Keratinocyte (primary cell): ENCODE data around the gene REPIN1. TPM values are rescaled to one million over a fixed set of nuclear protein-coding genes. Genes with fewer than 3 reads are reported as not detected.

Experiments
- DNase-seq: peaks from one replicate; pipeline ENCODE4 v3.0.0-alpha.2; 2011; ENCODE audit warnings: low read depth, missing footprints, low spot score
- FAIRE-seq: peaks from 2 replicates; lab custom pipeline; 2011; peaks lifted over from hg19 to GRCh38; lab: Jason Lieb, UNC
- H2AFZ ChIP-seq: 2 replicates; pipeline ENCODE4 v1.6.0; 2012; ENCODE audit warnings: low read length, control low read depth, inconsistent platforms; ENCODE audit not compliant: control insufficient read depth
- H3K27ac ChIP-seq: 2 replicates; pipeline ENCODE4 v1.5.1; 2011; ENCODE audit warnings: low read length; ENCODE audit not compliant: control insufficient read depth, insufficient read depth
- H3K27me3 ChIP-seq: 3 replicates; pipeline ENCODE4 v1.6.0; 2011; ENCODE audit warnings: low read length; ENCODE audit not compliant: control insufficient read depth, insufficient read depth; ENCODE audit errors: extremely low read depth
- H3K36me3 ChIP-seq, 2 experiments: 2 replicates in 1 of 2; 3 replicates in 1 of 2; pipeline ENCODE4 v1.5.1; 2011; ENCODE audit warnings: low read length in 2 of 2, mild to moderate bottlenecking in 1 of 2; ENCODE audit not compliant: control insufficient read depth in 2 of 2, insufficient read depth in 2 of 2; ENCODE audit errors: extremely low read depth in 1 of 2
- H3K4me1 ChIP-seq: 3 replicates; pipeline ENCODE4 v1.5.1; 2011; ENCODE audit warnings: low read length; ENCODE audit not compliant: control insufficient read depth, insufficient read depth; ENCODE audit errors: extremely low read depth
- H3K4me2 ChIP-seq: 3 replicates; pipeline ENCODE4 v1.6.0; 2011; ENCODE audit warnings: low read depth, low read length; ENCODE audit not compliant: control insufficient read depth, insufficient read depth; ENCODE audit errors: extremely low read depth
- H3K4me3 ChIP-seq, 3 experiments: fragments of 200-600 bp in 1 of 3; sonication (generic) in 1 of 3; 2 replicates in 2 of 3; 3 replicates in 1 of 3; pipeline ENCODE4 v1.5.1; 2011 to 2016; ENCODE audit warnings: low read length in 3 of 3, mild to moderate bottlenecking in 3 of 3, control low read depth in 2 of 3, inconsistent platforms in 1 of 3, low read depth in 1 of 3, mixed read lengths in 1 of 3, mixed run types in 1 of 3, moderate library complexity in 1 of 3; ENCODE audit not compliant: control insufficient read depth in 2 of 3, insufficient read depth in 2 of 3; ENCODE audit errors: extremely low read depth in 1 of 3
- H3K79me2 ChIP-seq: 2 replicates; pipeline ENCODE4 v1.6.0; 2012; ENCODE audit warnings: low read length; ENCODE audit not compliant: control insufficient read depth, insufficient read depth
- H3K9ac ChIP-seq: 3 replicates; pipeline ENCODE4 v1.6.0; 2011; ENCODE audit warnings: low read length; ENCODE audit not compliant: control insufficient read depth, insufficient read depth; ENCODE audit errors: extremely low read depth
- H3K9me1 ChIP-seq: 3 replicates; pipeline ENCODE4 v1.6.0; 2011; ENCODE audit warnings: low read length; ENCODE audit not compliant: control insufficient read depth, insufficient read depth; ENCODE audit errors: extremely low read depth
- H3K9me3 ChIP-seq: 2 replicates; pipeline ENCODE4 v1.5.1; 2012; ENCODE audit warnings: low read depth, low read length; ENCODE audit not compliant: control insufficient read depth
- H4K20me1 ChIP-seq: 3 replicates; pipeline ENCODE4 v1.6.0; 2011; ENCODE audit warnings: low read length; ENCODE audit not compliant: control insufficient read depth, insufficient read depth; ENCODE audit errors: extremely low read depth
- EZH2 ChIP-seq: IDR thresholded peaks from one replicate; pipeline ENCODE4 v1.6.1; 2012; ENCODE audit warnings: inconsistent platforms, mild to moderate bottlenecking, low read length, moderate library complexity
- dilution Hi-C: fragments of 300-500 bp; cut with MboI; formaldehyde crosslinking; loops from one replicate; pipeline ENCODE4 v1.7.0; 2020; ENCODE audit warnings: low sequenced_read_pairs; ENCODE audit not compliant: extremely low pct_ligation_motif_present
- polyA plus RNA-seq, 5 experiments: library from polyadenylated mRNA; depleted of rRNA in 3 of 5; stranded (reverse) in 3 of 5; stranded (forward) in 1 of 5; unstranded in 1 of 5; fragments of >200 nt; gene quantifications; 1 replicate in 1 of 5; 2 replicates in 3 of 5; 3 replicates in 1 of 5; pipeline versions ENCODE4 v1.2.1 to v1.2.3, GENCODE V29; 2011 to 2012; ENCODE audit warnings: missing spikeins in 2 of 5, low read depth in 1 of 5, low replicate concordance in 1 of 5
- TF ChIP-seq, protein P1 (sequence below), 3 experiments: IDR thresholded peaks in 1 of 3; conservative IDR thresholded peaks in 1 of 3; optimal IDR thresholded peaks in 1 of 3; 2 replicates in 2 of 3; 3 replicates in 1 of 3; pipeline versions ENCODE3 to v1.5.1; 2011; ENCODE audit warnings: low read length in 3 of 3, mild to moderate bottlenecking in 3 of 3, moderate library complexity in 2 of 3, control low read depth in 1 of 3, inconsistent platforms in 1 of 3; ENCODE audit not compliant: insufficient read depth in 2 of 3; ENCODE audit errors: extremely low read depth in 1 of 3

REPIN1 gene
- polyA plus RNA-seq, 1 donor (not counting 4 experiments of a cell fraction or from before 2014, with no cell fraction given) = 9.3 TPM

DNA sequence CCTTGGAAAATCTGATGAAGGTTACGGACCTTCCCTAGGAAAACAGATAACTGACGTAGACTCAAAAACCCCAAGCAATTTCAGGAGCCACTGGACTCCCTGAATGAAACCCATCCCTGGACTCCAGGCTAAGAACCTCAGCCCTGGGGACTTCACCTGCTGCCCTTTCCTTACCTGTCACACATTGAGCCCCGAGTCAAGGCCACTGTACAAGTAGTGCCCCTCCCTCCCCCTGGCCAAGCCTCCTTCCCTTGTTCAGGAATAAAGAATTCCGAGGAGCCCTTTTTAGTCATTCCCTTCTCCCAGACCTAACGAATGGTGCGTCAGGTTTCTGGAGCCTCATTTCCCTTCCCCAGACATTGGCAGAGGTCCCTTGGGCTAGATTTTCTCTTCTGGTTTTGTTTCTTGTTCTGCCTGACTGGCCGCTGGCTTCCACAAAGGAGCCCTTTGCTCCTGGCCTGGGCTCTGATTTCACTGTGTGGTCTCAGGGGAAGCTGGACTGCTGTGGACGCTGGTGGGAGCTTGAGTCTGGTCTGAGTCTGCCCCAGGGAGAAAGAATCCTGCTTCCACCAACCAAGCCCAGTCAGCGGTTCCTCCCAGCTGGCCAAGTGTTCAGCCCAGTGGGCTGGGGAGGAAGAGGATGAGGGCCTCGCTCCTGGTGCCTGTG, 42.2 kb downstream of the REPIN1 start:
- no peaks in the 10 kb centered on the region for H3K9me1 ChIP-seq
- no peak overlapping the region for H3K4me3 ChIP-seq
- H3K4me2 ChIP-seq = no peak overlapping the region
- H3K9me3 ChIP-seq = no peaks in the 10 kb centered on the region
- no peak overlapping the region for H3K9ac ChIP-seq
- H3K27me3 ChIP-seq = no peaks in the 10 kb centered on the region
- peaks cover 11% of the 10 kb centered on the region for H3K4me1 ChIP-seq
- dilution Hi-C loops = no loop called here
- H4K20me1 ChIP-seq = no peaks in the 10 kb centered on the region
- no peak overlapping the region for H3K27ac ChIP-seq
- no peaks in the 10 kb centered on the region for H3K36me3 ChIP-seq
- DNase-seq (no peak), FAIRE-seq (no peak)
- no peak overlapping the region for H2AFZ ChIP-seq
- TF ChIP-seq, protein P1, sequence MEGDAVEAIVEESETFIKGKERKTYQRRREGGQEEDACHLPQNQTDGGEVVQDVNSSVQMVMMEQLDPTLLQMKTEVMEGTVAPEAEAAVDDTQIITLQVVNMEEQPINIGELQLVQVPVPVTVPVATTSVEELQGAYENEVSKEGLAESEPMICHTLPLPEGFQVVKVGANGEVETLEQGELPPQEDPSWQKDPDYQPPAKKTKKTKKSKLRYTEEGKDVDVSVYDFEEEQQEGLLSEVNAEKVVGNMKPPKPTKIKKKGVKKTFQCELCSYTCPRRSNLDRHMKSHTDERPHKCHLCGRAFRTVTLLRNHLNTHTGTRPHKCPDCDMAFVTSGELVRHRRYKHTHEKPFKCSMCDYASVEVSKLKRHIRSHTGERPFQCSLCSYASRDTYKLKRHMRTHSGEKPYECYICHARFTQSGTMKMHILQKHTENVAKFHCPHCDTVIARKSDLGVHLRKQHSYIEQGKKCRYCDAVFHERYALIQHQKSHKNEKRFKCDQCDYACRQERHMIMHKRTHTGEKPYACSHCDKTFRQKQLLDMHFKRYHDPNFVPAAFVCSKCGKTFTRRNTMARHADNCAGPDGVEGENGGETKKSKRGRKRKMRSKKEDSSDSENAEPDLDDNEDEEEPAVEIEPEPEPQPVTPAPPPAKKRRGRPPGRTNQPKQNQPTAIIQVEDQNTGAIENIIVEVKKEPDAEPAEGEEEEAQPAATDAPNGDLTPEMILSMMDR (optimal IDR thresholded peaks at IDR 0.05 in 1 of 3, IDR thresholded peaks at IDR 0.05 in 1 of 3, conservative IDR thresholded peaks at IDR 0.05 in 1 of 3; ENCODE audit: extremely low read depth in 1 of 3, insufficient read depth in 2 of 3, low read length in 3 of 3) = no peak
- TF ChIP-seq EZH2 = no peak
- no peaks in the 10 kb centered on the region for H3K79me2 ChIP-seq

- no peak overlapping the region for H3K9ac ChIP-seq
- no peak overlapping the region for H3K4me3 ChIP-seq
- H3K36me3 ChIP-seq = no peaks in the 10 kb centered on the region
- no peak overlapping the region for H2AFZ ChIP-seq
- no peaks in the 10 kb centered on the region for H3K27me3 ChIP-seq
- FAIRE-seq (no peak), DNase-seq (no peak)
- no peaks in the 10 kb centered on the region for H3K79me2 ChIP-seq
- no peak overlapping the region for H3K27ac ChIP-seq
- no peak overlapping the region for H3K4me2 ChIP-seq
- H3K9me1 ChIP-seq = no peaks in the 10 kb centered on the region
- no peak for TF ChIP-seq EZH2
- TF ChIP-seq, protein P1 (optimal IDR thresholded peaks at IDR 0.05 in 1 of 3, IDR thresholded peaks at IDR 0.05 in 1 of 3, conservative IDR thresholded peaks at IDR 0.05 in 1 of 3; ENCODE audit: extremely low read depth in 1 of 3, insufficient read depth in 2 of 3, low read length in 3 of 3) = no peak
- H4K20me1 ChIP-seq = no peaks in the 10 kb centered on the region
- H3K9me3 ChIP-seq = no peaks in the 10 kb centered on the region
- peaks cover 9% of the 10 kb centered on the region for H3K4me1 ChIP-seq
- dilution Hi-C loops = no loop called here
Observed at GRCh38 chr7:150411606-150412005, 43.0 kb downstream of the REPIN1 start.
